K562 (cell line): ENCODE data around the gene RSPH9. TPM values are rescaled to one million over a fixed set of nuclear protein-coding genes. Genes with fewer than 3 reads are reported as not detected.

Source experiments
- ARNT ChIP-seq, 2 experiments: fragments of 450-650 bp; IDR thresholded peaks; 2 replicates each; pipeline ENCODE4 v1.6.1; 2016; ENCODE audit warnings: mild to moderate bottlenecking in 1 of 2
- CBX3 ChIP-seq, 2 experiments: IDR thresholded peaks; 1 replicate in 1 of 2; 2 replicates in 1 of 2; pipeline ENCODE4 v1.6.1; 2012; ENCODE audit warnings: inconsistent platforms in 2 of 2, low read length in 2 of 2, borderline replicate concordance in 1 of 2, control low read depth in 1 of 2
- CEBPZ ChIP-seq: fragments of 150-350 bp; IDR thresholded peaks from 2 replicates; pipeline ENCODE4 v1.6.1; 2014; ENCODE audit warnings: low read depth, mild to moderate bottlenecking, low read length, borderline replicate concordance
- CHAMP1 ChIP-seq: fragments of 450-650 bp; IDR thresholded peaks from 2 replicates; pipeline ENCODE4 v1.6.1; 2016; ENCODE audit warnings: mild to moderate bottlenecking
- ETS1 ChIP-seq: conservative IDR thresholded peaks from 2 replicates; pipeline ENCODE4 v1.6.1; 2011; ENCODE audit warnings: low read depth, mild to moderate bottlenecking, low read length; ENCODE audit not compliant: control insufficient read depth
- GMEB1 ChIP-seq: fragments of 250-450 bp; sonication (Bioruptor Pico); IDR thresholded peaks from 2 replicates; pipeline ENCODE4 v1.4.0; 2020; ENCODE audit warnings: mild to moderate bottlenecking
- NR1H2 ChIP-seq: sonication (generic); formaldehyde crosslinking; IDR thresholded peaks from 2 replicates; pipeline ENCODE4 v1.4.0; 2020; ENCODE audit warnings: mild to moderate bottlenecking, missing genetic modification reagents
- POLR2A ChIP-seq: fragments of 450-650 bp; conservative IDR thresholded peaks from 2 replicates; pipeline ENCODE4 v1.6.1; 2016
- POLR2G ChIP-seq: fragments of 200-400 bp; formaldehyde crosslinking; IDR thresholded peaks from 2 replicates; pipeline ENCODE4 v1.6.1; 2017; ENCODE audit warnings: low read depth, mild to moderate bottlenecking, antibody characterized with exemption, low read length, moderate library complexity
- RBM25 ChIP-seq: fragments of 200-400 bp; formaldehyde crosslinking; IDR thresholded peaks from 2 replicates; pipeline ENCODE4 v1.6.1; 2018; ENCODE audit warnings: low read length, low read depth, moderate library complexity; ENCODE audit not compliant: severe bottlenecking
- SMC3 ChIP-seq: conservative IDR thresholded peaks from 2 replicates; pipeline ENCODE4 v1.6.1; 2011; ENCODE audit warnings: low read depth, low read length, improper control_type of control experiment; ENCODE audit not compliant: insufficient read depth
- TCF7 ChIP-seq: sonication (generic); IDR thresholded peaks from 2 replicates; pipeline ENCODE4 v1.6.1; 2016; ENCODE audit warnings: antibody characterized with exemption, borderline replicate concordance
- ZBTB17 ChIP-seq: fragments of 450-650 bp; formaldehyde crosslinking; IDR thresholded peaks from 2 replicates; pipeline ENCODE4 v1.4.0; 2020; ENCODE audit warnings: mild to moderate bottlenecking
- ZBTB26 ChIP-seq: fragments of 450-650 bp; formaldehyde crosslinking; IDR thresholded peaks from 2 replicates; pipeline ENCODE4 v1.4.0; 2022; ENCODE audit warnings: missing genetic modification characterization
- ZNF584 ChIP-seq: fragments of 200-800 bp; sonication (Bioruptor generic); IDR thresholded peaks from 2 replicates; pipeline ENCODE4 v1.6.1; 2016; ENCODE audit warnings: low read depth, mild to moderate bottlenecking, missing genetic modification characterization, missing compliant biosample characterization
- ZNF77 ChIP-seq: fragments of 250-450 bp; sonication (Bioruptor Pico); IDR thresholded peaks from 2 replicates; pipeline ENCODE4 v1.5.0; 2020
- polyA plus RNA-seq, 8 experiments: library from polyadenylated mRNA; depleted of rRNA in 4 of 8; stranded (reverse) in 5 of 8; unstranded in 3 of 8; fragments of >200 nt; fragmentation: Nextera tagmentation in 2 of 8; fragmentation: Illumina TruSeq in 1 of 8; extraction: Ambion mirVana in 2 of 8; extraction: Trizol in 1 of 8; gene quantifications; 2 replicates each; pipeline versions ENCODE4 v1.2.1 to v1.2.3, GENCODE V29; 2011 to 2014; ENCODE audit warnings: inconsistent platforms in 1 of 8, missing spikeins in 1 of 8
- total RNA-seq, 7 experiments: library from RNA; depleted of rRNA in 6 of 7; stranded (reverse); fragments of >200 nt in 6 of 7; fragmentation: Illumina TruSeq in 2 of 7; extraction: Trizol in 2 of 7; gene quantifications; 2 replicates each; pipeline versions ENCODE4 v1.2.1 to v1.2.3, GENCODE V29; 2011 to 2021; ENCODE audit warnings: low replicate concordance in 1 of 7

RSPH9 gene
- total and polyA plus RNA-seq, 9 of the 15 experiments (the other 6 are each of a cell fraction or from before 2014, with no cell fraction given) = 0.05 to 0.60 (median 0.39) TPM; not detected in 6

GRCh38 chr6:43687437-43688347 lies 42.9 kb downstream of the RSPH9 start, which contains the start of gene MRPS18A (continued):
- no peak for TF ChIP-seq CEBPZ
- TF ChIP-seq NR1H2 (CRISPR knock-in tag) = 0 out of 2 replicates have a peak, but pooled peaks have one; percentile 32
- peak; percentile 67; the same call in 1 of the 2 replicates for TF ChIP-seq TCF7
- TF ChIP-seq CBX3 (IDR thresholded peaks at IDR 0.05; ENCODE audit: borderline replicate concordance in 1 of 2, low read length in 2 of 2) = peak in 1 of 2 experiments; percentile 35; a peak in 1 of 3 replicates
- peak; percentile 95 for TF ChIP-seq POLR2G
- no peak for TF ChIP-seq SMC3
- TF ChIP-seq ZNF77 (CRISPR knock-in tag) = no peak
- peak; percentile 87 for TF ChIP-seq ETS1
- peak; percentile 94 for TF ChIP-seq POLR2A
- TF ChIP-seq GMEB1 = peak; percentile 53; the same call in 1 of the 2 replicates
- TF ChIP-seq ZNF584 (CRISPR knock-in tag) = no peak; the same call in 1 of the 2 replicates
- no peak for TF ChIP-seq ZBTB26 (CRISPR knock-in tag)
- TF ChIP-seq ARNT (IDR thresholded peaks at IDR 0.05) = no peak
- TF ChIP-seq ZBTB17 (CRISPR knock-in tag) = 0 out of 2 replicates have a peak, but pooled peaks have one; percentile 43
- peak; percentile 70 for TF ChIP-seq RBM25
- no peak for TF ChIP-seq CHAMP1
